T-helper 2 cell (primary cell): Measurements from ENCODE around the gene NDUFV3.
A peak's percentile ranks its signal among the peaks of the same experiment; 100 is the strongest.
"Not testable (repeated sequence)": the region's sequence is repeated elsewhere in the genome, so short reads cannot be mapped to it uniquely, and the experiment has no call there.

Experiments
- DNase-seq, 5 experiments: peaks; one replicate each; pipeline versions ENCODE4 v3.0.0 to v3.0.0-alpha.2; 2012 to 2022

The NDUFV3 gene

DNA sequence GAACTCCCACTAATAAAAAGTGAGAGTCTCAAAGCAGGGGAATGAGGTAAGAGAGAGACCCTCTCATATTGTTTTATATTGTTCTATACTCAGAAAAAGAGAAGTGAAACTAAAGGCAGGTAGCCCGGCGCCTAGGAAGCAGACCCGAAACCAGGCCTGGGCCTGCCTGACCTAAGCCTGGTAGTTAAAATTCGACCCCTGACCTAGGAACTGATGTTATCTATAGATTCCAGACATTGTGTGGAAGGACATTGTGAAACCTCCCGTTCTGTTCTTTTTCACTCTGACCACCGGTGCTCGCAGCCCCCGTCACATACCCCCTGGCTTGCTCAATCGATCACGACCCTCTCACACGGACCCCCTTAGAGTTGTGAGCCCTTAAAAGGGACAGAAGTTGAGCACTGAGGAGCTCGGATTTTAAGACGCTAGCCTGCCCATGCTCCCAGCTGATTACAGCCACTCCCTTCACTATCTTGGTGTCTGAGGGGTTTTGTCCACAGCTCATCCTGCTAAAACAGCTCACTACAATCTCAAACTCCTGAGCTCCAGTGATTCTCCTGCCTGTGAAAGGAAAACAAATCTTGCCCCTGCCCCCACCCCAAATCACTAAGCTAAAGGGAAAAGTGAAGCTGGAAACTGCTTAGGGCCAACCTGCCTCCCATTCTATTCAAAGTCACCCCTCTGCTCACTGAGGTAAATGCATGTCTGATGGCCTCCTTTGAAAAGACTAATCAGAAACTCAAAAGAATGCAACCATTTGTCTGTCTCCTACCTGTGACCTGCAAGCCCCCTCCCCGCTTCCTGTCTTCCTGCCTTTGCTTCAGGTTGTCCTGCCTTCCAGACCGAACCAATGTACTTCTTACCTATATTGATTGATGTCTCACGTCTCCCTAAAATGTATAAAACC, 44.2 kb downstream of the NDUFV3 start:
- not testable (repeated sequence) for DNase-seq

DNA sequence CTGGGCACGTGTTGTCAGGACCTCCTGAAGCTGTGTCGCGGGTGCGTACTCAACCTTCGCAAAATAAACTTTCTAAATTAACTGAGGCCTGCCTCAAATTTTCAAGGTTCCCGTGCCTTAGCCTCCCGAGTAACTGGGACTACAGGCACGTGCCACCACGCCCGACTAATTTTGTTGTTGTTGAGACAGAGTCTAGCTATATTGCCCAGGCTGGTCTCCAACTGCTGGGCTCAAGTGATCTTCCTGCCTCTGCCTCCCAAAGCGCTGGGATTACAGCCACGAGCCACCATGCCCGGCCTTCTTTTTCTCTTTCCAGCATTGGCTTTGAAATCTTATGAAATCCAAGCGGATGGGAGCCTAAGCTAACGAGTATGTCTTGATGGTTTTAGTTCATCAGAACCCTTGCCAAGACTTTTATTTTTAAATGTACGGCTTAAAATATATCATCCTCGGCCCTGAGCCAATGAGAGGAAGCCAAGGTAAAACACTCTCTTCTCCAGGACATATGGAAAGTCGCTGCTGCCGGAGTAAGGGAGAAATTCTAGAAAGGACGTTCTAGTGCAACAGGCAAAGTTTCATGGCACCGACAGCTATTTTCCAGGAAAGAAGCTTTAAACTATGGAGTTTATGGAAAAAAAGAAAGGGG, 45.0 kb downstream of the NDUFV3 start:
- DNase-seq = no peak

DNA sequence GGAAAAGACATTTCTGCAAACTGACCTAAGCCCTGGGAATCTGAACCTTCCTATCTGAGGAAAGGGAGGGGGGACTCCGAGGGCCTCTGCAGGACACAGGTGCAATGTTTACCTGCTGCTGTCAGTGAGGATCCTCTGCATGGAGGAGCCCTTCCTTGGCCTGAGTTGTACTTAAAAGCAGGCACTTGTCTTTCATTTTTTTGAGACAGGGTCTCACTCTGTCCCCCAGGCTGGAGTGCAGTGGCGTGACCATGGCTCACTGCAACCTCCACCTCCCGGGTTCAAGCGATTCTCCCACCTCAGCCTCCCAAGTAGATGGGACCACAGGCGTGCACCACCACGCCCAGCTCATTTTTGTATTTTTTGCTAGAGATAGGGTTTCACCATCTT, 45.5 kb downstream of the NDUFV3 start:
- not testable (repeated sequence) for DNase-seq

DNA sequence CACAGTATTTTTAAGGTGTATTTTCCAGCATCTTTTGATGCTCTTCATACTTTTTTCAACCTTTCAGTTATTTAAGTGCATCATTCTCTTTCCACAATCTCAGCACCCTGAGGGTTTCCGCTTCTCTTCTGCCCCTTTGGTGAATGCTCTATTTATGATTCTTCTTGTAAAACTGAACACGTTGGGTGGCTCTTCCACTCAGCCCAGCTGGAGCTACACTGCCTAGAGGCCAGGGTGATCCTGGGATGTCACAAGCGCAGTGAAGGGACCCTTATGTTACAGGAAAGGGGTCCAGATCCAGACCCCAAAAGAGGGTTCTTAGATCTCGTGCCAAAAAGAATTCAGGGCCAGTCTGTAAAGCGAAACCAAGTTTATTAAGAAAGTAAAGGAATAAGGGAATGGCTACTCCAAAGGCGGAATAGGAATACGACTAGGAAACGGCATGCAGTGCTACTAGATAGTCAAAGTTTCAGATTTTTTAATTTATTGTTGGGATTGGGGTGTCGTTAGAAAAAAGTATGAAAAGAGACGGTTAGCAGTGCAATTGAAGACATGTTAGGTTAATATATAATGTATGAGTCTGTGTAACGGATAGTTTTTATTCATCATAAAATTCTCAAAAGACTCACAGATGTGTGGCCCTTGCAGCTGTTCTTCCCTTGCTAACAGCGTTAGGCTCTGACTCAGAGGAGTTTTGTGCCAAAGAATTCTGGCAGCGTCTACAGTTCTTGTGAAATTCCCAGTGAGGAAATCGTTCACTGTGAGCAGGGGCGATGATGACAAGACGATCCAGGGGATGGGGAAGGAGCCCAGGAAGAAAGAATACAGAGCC, 46.7 kb downstream of the NDUFV3 start:
- DNase-seq = no peak

DNA sequence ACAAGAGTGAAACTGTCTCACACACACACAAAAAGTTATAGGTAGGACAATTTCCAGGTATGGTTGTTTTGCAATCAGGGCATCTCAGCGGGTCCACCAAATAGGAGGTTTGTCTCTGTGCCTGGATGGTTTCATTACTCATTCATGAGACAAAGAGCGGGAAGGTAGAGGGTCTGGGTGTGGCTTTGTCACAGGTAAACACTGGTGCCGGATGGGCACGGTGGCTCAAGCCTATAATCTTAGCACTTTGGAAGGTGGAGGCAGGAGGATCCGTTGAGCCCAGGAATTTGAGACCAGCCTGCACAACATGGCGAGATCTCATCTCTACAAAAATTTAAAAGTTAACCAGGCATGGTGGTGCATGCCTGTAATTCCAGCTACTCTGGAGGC, 48.6 kb downstream of the NDUFV3 start:
- no peak for DNase-seq

DNA sequence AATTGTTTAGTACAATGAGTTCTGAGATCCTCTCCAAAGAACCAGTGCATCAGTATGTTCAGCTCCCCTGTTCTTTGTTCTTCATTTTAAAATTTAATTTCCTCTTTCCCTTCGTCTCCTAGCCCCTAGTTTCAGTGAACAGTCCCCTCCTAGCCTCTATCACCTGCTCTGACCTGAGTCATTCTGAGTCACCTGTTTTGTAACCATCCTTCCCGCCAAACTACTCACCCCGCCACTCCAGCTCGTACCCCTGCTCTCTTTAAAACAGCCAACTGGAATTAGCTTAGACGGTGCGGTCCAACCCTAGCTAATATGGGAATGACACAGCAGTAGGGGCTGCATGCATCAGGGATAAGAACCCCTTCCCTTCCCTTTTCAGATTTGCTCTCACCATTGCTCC, 49.1 kb downstream of the NDUFV3 start:
- DNase-seq = no peak

DNA sequence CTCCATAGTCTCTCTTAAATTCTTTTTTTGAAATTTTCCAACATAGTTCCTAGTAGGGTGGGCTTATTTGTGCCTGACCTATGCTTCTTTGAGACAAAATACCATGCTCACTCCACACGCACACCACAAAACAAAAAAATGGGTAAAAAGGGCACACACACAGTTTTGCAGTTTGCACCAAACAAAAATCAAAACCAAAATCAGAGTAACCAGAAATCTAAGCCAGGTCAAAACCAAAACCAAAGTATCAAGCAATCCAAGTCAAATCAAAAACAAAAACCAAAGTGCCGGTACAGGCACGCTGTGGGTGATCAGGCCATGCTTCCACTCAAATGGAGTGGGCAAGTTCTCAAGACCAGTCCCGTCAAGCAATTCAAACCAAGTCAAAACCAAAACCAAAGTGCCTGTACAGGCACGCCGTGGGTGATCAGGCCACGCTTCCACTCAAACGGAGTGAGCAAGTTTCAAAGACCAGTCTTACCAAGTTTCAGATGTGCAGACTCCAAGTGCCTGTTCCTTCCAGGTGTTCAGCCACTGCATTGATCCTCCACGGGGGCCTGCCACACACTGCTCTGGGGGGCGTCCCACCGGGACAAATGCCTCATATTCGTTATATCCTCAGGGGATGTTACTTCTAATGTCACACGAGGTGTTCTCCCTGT, 56.1 kb downstream of the NDUFV3 start:
- DNase-seq = not testable (repeated sequence)

DNA sequence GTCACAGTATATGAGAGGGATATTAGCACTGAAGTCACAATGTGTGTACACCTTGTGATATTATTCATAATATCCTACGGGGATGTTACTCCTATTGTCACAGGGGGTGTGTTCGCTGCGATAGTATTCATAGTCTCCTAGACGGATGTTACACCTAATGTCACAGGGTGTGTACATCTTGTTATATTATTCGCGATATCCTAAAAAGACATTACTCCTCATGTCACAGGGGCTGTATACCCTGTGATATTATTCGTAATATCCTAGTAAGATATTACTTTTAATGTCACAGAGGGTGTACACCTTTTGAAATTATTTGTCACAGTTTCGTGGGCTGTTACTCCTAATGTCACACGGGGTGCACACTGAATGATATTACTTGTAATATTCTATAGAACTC, 58.1 kb downstream of the NDUFV3 start:
- not testable (repeated sequence) for DNase-seq

DNA sequence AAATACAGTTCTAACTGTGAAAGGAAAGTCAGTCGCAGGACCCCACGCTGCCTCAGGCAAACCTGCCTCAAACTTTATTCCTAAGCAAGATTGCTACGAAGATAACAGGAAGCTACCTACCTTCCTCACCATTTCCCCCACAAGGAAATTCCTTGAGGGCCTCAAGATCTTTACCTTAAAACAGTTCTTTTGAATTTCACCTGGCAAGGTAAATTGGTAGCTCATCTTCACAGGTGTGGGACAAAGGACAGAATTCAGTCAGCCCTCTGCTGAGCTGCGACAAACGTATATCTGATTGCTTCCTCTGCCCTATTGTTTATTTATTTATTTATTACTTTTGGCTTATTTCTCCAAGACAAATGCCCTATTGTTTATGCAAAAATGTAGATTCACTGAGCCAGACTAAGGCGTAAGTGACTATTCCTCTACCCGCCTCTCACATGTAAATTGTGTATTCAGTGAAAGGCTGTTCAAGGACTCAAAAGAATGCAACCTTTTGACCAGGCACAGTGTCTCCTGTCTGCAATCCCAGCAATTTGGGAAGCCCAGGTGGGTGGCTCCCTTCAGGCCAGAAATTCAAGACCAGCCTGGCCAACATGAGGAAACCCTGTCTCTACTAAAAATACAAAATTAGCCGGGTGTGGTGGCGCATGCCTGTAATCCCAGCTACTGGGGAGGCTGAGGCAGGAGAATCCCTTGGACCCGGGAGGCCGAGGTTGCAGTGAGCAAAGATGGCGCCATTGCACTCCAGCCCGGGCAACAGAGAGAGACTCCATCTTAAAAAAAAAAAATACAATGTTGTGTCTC, 63.9 kb downstream of the NDUFV3 start:
- DNase-seq = no peak

DNA sequence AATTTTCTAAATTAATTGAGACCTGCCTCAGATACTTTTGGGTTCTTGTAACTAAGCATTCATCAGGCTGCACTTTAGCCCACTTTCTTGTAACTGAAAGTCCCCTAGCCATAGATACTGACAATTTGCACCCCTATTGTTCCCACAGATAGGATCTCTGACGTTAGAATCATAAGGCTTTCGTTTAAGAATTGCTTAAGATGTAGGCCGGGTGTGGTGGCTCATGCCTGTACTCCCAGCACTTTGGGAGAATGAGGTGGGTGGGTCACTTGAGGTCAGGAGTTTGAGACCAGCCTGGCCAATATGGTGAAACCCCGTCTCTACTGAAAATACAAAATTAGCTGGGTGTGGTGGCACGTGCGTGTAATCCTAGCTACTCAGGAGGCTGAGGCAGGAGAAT, 65.0 kb downstream of the NDUFV3 start:
- peak in 1 of 5 experiments; percentile 34 for DNase-seq

DNA sequence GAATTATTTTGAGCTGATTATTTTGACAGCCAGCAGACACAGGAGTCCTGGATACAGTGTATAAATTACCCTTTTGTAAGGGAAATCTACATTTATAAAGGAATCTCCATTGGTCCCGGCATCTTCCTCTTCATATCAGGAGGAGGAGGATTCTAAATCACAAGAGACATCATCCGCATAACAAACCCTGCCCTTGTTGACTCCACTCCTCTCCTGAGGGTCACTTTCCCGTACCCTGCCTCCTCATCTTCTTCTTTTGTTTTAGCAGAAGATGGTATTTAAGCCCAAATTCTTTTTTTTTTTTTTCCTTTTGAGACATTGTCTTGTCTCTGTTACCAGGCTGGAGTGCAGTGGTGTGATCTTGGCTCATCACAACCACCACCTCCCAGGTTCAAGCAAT, 66.6 kb downstream of the NDUFV3 start:
- no peak for DNase-seq

DNA sequence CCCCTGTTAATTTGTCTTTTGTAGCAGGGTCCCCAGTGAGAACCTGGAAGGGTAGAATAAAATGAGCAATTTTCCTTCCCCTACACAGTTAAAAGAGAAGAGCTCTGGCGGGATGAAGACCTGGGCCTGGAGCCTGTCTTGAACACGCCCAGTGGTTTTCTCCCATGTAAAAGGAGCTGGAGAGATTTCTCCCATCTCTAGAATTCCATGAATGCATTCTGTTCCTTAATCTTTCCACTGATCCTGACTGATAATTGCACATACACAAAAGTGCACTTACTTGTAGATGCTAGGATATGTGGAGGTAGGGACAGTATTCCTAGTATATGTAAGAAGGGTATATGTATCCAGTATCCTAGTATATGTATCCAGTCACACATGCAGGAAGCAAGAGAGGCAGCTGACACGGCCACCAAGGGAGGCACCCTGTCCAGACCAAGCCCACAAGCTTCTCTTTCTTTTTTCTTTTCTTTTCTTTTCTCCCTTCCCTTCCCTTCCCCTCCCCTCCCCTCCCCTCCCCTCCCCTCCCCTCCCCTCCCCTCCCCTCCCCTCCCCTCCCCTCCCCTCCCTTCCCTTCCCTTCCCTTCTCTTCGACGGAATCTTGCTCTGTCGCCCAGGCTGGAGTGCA, 69.4 kb downstream of the NDUFV3 start:
- DNase-seq = no peak
